22Rv1 (cell line): Measurements from ENCODE around the gene RFC2.

Source experiments
- ZFX ChIP-seq: fragments of 450-650 bp; IDR thresholded peaks from 2 replicates; pipeline ENCODE4 v1.6.1; 2017; ENCODE audit warnings: antibody characterized with exemption, borderline replicate concordance
- TF ChIP-seq, protein P1 (sequence below): fragments of 450-650 bp; IDR thresholded peaks from 2 replicates; pipeline ENCODE4 v1.5.1; 2017; ENCODE audit warnings: mild to moderate bottlenecking

- TF ChIP-seq, protein P1, sequence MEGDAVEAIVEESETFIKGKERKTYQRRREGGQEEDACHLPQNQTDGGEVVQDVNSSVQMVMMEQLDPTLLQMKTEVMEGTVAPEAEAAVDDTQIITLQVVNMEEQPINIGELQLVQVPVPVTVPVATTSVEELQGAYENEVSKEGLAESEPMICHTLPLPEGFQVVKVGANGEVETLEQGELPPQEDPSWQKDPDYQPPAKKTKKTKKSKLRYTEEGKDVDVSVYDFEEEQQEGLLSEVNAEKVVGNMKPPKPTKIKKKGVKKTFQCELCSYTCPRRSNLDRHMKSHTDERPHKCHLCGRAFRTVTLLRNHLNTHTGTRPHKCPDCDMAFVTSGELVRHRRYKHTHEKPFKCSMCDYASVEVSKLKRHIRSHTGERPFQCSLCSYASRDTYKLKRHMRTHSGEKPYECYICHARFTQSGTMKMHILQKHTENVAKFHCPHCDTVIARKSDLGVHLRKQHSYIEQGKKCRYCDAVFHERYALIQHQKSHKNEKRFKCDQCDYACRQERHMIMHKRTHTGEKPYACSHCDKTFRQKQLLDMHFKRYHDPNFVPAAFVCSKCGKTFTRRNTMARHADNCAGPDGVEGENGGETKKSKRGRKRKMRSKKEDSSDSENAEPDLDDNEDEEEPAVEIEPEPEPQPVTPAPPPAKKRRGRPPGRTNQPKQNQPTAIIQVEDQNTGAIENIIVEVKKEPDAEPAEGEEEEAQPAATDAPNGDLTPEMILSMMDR, result no peak
- TF ChIP-seq ZFX, result no peak
Observed at GRCh38 chr7:74193913-74194312, 60.3 kb downstream of the RFC2 start.
